Panc1 (cell line): ENCODE data around the gene NANOGP8. TPM values are rescaled to one million over a fixed set of nuclear protein-coding genes. Genes with fewer than 3 reads are reported as not detected.

ENCODE experiments used
- ATAC-seq: fragments of 200-7000 bp; cut with Tn5 transposase; 2 replicates; pipeline ENCODE4 v1.9.1; 2020; ENCODE audit warnings: mild to moderate bottlenecking, moderate library complexity
- BruUV-seq: library from RNA; stranded (reverse); fragments of 400-500 nt; replicated peaks from 2 replicates; lab custom pipeline; 2021; lab: Mats Ljungman, UMichigan
- CTCF ChIA-PET: fragments of 300-600 bp; sonication (Branson Sonifier 250); formaldehyde crosslinking; loops from one replicate; lab custom pipeline; 2022; ENCODE audit warnings: antibody characterized with exemption; lab: Charles Lee
- POLR2A ChIA-PET: fragments of 300-600 bp; sonication (Branson Sonifier 250); formaldehyde crosslinking; loops from one replicate; lab custom pipeline; 2022; ENCODE audit warnings: antibody characterized with exemption; lab: Charles Lee
- DNase-seq: peaks from one replicate; pipeline ENCODE4 v3.0.0-alpha.2; 2010; ENCODE audit warnings: low read depth, low spot score
- H3K27ac ChIP-seq: 2 replicates; pipeline ENCODE4 v1.5.1; 2011; ENCODE audit warnings: mild to moderate bottlenecking, low read length, inconsistent platforms
- H3K27me3 ChIP-seq: fragments of 200-500 bp; sonication (Bioruptor generic); 2 replicates; pipeline ENCODE4 v1.6.0; 2014; ENCODE audit warnings: low read length, inconsistent platforms; ENCODE audit not compliant: control insufficient read depth, insufficient read depth
- H3K36me3 ChIP-seq: fragments of 200-500 bp; sonication (Bioruptor generic); 2 replicates; pipeline ENCODE4 v1.5.1; 2014; ENCODE audit warnings: inconsistent platforms, mild to moderate bottlenecking, low read length, moderate library complexity; ENCODE audit not compliant: control insufficient read depth, insufficient read depth
- H3K4me1 ChIP-seq: 2 replicates; pipeline ENCODE4 v1.5.1; 2011; ENCODE audit warnings: inconsistent platforms, mild to moderate bottlenecking, low read length, moderate library complexity; ENCODE audit not compliant: control insufficient read depth, insufficient read depth
- H3K4me3 ChIP-seq, 2 experiments: 2 replicates each; pipeline ENCODE4 v1.5.1; 2011 to 2012; ENCODE audit warnings: low read depth in 2 of 2, low read length in 2 of 2, mild to moderate bottlenecking in 2 of 2, inconsistent platforms in 1 of 2, moderate library complexity in 1 of 2
- H3K9me3 ChIP-seq: fragments of 200-500 bp; sonication (Bioruptor generic); 2 replicates; pipeline ENCODE4 v1.5.1; 2014; ENCODE audit warnings: low read depth, mild to moderate bottlenecking, inconsistent platforms, low read length, moderate library complexity; ENCODE audit not compliant: control insufficient read depth, insufficient read depth
- POLR2AphosphoS5 ChIP-seq: IDR thresholded peaks from 2 replicates; pipeline ENCODE4 v1.6.1; 2012; ENCODE audit warnings: mild to moderate bottlenecking, low read depth, low read length, moderate library complexity
- REST ChIP-seq, 2 experiments: IDR thresholded peaks; 2 replicates each; pipeline ENCODE4 v1.6.1; 2011 to 2012; ENCODE audit warnings: low read depth in 2 of 2, control low read depth in 1 of 2, low read length in 1 of 2, mild to moderate bottlenecking in 1 of 2, moderate library complexity in 1 of 2; ENCODE audit not compliant: insufficient read depth in 1 of 2
- SIN3A ChIP-seq: IDR thresholded peaks from 2 replicates; pipeline ENCODE4 v1.6.1; 2012; ENCODE audit warnings: low read depth, mild to moderate bottlenecking, low read length, moderate library complexity, borderline replicate concordance; ENCODE audit not compliant: insufficient read depth
- TCF7L2 ChIP-seq: IDR thresholded peaks from 2 replicates; pipeline ENCODE4 v1.6.1; 2011; ENCODE audit warnings: mild to moderate bottlenecking, low read depth, low read length, inconsistent platforms
- in situ Hi-C: cut with HindIII; loops from 2 replicates; pipeline ENCODE4 v1.10.0; 2016; ENCODE audit warnings: low sequenced_read_pairs, low pct_unique_long_range_greater_than_20kb
- intact Hi-C: fragments of 100-400 bp; cut with micrococcal nuclease; formaldehyde crosslinking; loops from one replicate; pipeline ENCODE4 v1.10.0; 2022; ENCODE audit not compliant: unreplicated experiment
- total RNA-seq: library from RNA; stranded (reverse); gene quantifications from one replicate; pipeline ENCODE4 v1.2.1, GENCODE V29; 2021; ENCODE audit not compliant: unreplicated experiment
- TF ChIP-seq, protein P1 (sequence below): fragments of 450-650 bp; IDR thresholded peaks from 2 replicates; pipeline ENCODE4 v1.5.1; 2017; ENCODE audit warnings: mild to moderate bottlenecking

NANOGP8 gene
- total RNA-seq, 1 experiment from 2014 or later: not detected

- CTCF ChIA-PET: interaction anchor here (0.6 kb wide), 1 partner anchor 112 kb away, joined by 4 read pairs; no protein-coding TSS in a partner anchor
These were observed 45.1 kb upstream of the NANOGP8 start for GRCh38 chr15:35130245-35130644.

GRCh38 chr15:35129361-35129760 lies 44.3 kb upstream of the NANOGP8 start:
- no peak overlapping the region for H3K4me3 ChIP-seq
- H3K36me3 ChIP-seq: no peaks in the 10 kb centered on the region
- intact Hi-C loops (no loop called here), in situ Hi-C loops (no loop called here)
- BruUV-seq: no TSS peak
- TF ChIP-seq REST (IDR thresholded peaks at IDR 0.05; ENCODE audit: insufficient read depth in 1 of 2, low read depth in 2 of 2, low read length in 1 of 2): no peak
- TF ChIP-seq, protein P1, sequence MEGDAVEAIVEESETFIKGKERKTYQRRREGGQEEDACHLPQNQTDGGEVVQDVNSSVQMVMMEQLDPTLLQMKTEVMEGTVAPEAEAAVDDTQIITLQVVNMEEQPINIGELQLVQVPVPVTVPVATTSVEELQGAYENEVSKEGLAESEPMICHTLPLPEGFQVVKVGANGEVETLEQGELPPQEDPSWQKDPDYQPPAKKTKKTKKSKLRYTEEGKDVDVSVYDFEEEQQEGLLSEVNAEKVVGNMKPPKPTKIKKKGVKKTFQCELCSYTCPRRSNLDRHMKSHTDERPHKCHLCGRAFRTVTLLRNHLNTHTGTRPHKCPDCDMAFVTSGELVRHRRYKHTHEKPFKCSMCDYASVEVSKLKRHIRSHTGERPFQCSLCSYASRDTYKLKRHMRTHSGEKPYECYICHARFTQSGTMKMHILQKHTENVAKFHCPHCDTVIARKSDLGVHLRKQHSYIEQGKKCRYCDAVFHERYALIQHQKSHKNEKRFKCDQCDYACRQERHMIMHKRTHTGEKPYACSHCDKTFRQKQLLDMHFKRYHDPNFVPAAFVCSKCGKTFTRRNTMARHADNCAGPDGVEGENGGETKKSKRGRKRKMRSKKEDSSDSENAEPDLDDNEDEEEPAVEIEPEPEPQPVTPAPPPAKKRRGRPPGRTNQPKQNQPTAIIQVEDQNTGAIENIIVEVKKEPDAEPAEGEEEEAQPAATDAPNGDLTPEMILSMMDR: no peak
- no peaks in the 10 kb centered on the region for H3K4me1 ChIP-seq
- H3K27me3 ChIP-seq: no peaks in the 10 kb centered on the region
- DNase-seq (no peak), ATAC-seq (no peak)
- H3K27ac ChIP-seq: no peak overlapping the region
- POLR2A ChIA-PET: no interaction called here
- CTCF ChIA-PET: no interaction called here
- no peaks in the 10 kb centered on the region for H3K9me3 ChIP-seq

More at GRCh38 chr15:35130245-35130644, 45.1 kb upstream of the NANOGP8 start:
- no peak overlapping the region for H3K4me3 ChIP-seq
- BruUV-seq: no TSS peak
- POLR2A ChIA-PET: no interaction called here
- H3K36me3 ChIP-seq: no peaks in the 10 kb centered on the region
- DNase-seq (no peak), ATAC-seq (no peak)
- no peak overlapping the region for H3K27ac ChIP-seq
- no peaks in the 10 kb centered on the region for H3K27me3 ChIP-seq
- no peaks in the 10 kb centered on the region for H3K4me1 ChIP-seq
- intact Hi-C loops: no loop called here
- TF ChIP-seq REST (IDR thresholded peaks at IDR 0.05; ENCODE audit: insufficient read depth in 1 of 2, low read depth in 2 of 2, low read length in 1 of 2): no peak
- TF ChIP-seq TCF7L2: no peak
- no peak for TF ChIP-seq POLR2AphosphoS5
- TF ChIP-seq, protein P1: no peak
- TF ChIP-seq SIN3A: no peak
- in situ Hi-C loops: no loop called here
- no peaks in the 10 kb centered on the region for H3K9me3 ChIP-seq
